ENCODE results near the gene WASHC2A.
"Not testable (repeated sequence)": the region's sequence is repeated elsewhere in the genome, so short reads cannot be mapped to it uniquely, and the experiment has no call there.

WASHC2A gene, protein sequence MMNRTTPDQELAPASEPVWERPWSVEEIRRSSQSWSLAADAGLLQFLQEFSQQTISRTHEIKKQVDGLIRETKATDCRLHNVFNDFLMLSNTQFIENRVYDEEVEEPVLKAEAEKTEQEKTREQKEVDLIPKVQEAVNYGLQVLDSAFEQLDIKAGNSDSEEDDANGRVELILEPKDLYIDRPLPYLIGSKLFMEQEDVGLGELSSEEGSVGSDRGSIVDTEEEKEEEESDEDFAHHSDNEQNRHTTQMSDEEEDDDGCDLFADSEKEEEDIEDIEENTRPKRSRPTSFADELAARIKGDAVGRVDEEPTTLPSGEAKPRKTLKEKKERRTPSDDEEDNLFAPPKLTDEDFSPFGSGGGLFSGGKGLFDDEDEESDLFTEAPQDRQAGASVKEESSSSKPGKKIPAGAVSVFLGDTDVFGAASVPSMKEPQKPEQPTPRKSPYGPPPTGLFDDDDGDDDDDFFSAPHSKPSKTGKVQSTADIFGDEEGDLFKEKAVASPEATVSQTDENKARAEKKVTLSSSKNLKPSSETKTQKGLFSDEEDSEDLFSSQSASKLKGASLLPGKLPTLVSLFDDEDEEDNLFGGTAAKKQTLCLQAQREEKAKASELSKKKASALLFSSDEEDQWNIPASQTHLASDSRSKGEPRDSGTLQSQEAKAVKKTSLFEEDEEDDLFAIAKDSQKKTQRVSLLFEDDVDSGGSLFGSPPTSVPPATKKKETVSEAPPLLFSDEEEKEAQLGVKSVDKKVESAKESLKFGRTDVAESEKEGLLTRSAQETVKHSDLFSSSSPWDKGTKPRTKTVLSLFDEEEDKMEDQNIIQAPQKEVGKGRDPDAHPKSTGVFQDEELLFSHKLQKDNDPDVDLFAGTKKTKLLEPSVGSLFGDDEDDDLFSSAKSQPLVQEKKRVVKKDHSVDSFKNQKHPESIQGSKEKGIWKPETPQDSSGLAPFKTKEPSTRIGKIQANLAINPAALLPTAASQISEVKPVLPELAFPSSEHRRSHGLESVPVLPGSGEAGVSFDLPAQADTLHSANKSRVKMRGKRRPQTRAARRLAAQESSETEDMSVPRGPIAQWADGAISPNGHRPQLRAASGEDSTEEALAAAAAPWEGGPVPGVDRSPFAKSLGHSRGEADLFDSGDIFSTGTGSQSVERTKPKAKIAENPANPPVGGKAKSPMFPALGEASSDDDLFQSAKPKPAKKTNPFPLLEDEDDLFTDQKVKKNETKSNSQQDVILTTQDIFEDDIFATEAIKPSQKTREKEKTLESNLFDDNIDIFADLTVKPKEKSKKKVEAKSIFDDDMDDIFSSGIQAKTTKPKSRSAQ (N-terminal part only)

DNA sequence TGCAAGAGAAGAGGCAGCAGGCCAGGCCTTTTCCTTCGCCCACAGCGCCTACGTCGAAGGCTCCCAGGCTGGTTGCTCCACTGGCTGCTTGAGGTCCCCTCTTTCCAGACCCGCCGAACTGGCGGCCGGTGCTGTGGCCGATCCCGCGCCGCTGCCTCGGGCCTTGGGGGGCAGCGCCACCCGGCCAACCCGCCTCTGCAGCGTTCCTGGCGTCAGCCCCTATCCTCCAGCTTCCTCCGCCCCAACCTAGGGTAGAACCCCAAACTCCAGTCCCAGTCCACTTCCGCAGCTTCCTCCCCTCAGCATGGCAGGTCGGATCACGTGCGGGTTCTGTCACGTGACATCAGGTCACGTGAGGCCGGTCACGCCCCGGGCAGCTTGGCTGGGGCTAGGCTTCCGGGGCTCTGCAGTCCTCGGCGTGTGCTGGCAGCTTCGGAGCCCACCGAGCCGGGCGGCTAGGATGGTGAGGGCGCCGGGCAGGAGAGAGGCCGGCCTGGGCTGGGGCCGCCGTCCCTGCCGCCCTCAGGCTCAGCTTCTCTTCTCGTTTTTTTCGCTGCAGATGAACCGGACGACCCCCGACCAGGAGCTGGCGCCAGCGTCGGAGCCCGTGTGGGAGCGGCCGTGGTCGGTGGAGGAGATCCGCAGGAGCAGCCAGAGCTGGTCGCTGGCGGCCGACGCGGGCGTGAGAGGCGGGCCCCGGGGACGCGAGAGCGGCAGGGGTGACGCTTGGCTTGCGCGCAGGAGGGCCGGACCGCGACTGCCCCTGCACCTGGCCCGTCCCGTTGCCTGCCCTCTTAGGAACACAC is at the start of gene WASHC2A:
Gene WASHC2A (plus strand): TSS at position 409 of the 806 bp plus-strand sequence. CDS start 52 bp downstream, at position 461.
- in situ Hi-C loops (cut with MboI; ENCODE audit: low sequenced_read_pairs, unreplicated experiment): not testable (repeated sequence)
- DNase-seq (ENCODE audit: low spot score): peak; percentile 82

DNA sequence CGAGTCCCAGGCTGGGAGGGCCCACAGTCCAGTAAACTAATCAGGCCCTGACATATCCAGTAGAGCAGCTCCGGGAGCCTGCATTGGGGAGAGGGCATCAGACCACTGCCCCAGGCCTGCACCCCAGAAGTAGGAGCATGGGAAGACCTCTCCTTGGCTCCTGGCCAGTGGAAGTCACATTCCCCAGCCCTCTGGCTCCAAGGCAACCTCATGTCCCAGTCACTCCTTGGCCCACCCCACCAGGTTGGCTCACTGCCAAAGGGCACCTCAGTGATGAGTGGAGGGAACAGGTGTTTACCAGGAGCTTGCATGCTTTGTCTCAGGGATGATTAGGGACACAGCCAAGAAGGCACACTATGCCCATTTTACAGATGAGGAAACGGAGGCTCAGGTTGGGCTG is 48.5 kb upstream of the WASHC2A start:
- DNase-seq (ENCODE audit: low spot score); in situ Hi-C loops (cut with MboI; ENCODE audit: low sequenced_read_pairs, unreplicated experiment): not testable (repeated sequence)

DNA sequence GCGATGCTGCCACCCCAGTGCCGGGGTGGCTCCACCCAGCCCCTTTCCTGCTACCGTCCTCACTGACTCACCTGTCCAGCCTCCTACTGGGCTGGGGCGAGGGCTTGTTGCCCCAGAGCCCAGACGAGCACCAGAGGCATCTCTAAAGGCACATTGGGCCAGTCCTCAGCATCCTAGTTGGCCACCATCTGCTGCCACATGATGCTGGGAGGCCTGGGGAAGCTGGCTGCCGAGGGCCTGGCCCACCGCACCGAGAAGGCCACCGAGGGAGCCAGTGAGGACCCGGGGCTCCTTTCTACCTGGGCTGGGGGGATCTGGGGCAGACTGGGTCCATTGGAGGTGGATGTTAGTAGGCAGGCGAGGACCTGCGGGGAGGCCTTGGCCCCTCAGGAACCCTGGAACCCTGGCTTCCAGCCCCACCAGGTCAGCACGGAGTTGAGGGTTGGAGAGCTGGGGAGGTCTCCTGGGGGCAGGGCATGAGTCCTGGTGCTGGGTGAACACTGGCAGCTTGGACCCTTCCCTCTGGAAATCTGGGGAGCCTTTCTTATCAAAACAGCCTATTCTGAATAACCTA is 47.2 kb upstream of the WASHC2A start:
- in situ Hi-C loops (cut with MboI; ENCODE audit: low sequenced_read_pairs, unreplicated experiment): not testable (repeated sequence)
- peak; percentile 12 for DNase-seq (ENCODE audit: low spot score)

DNA sequence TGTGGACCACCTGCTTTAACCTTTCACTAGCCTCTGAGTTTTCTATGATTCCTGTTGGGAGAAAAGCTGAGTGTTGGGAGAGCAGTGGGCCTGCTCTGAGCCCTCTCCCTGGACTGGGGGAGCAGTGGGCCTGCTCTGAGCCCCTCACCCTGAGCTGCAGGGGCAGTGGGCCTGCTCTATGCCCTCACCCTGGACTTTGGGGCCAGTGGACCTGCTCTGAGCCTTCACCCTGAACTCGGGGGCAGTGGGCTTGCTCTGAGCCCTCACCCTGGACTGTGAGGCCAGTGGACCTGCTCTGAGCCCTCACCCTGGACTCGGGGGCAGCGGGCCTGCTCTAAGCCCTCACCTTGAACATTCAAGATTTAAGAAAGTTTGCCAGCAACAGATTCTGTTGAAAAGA is 46.1 kb upstream of the WASHC2A start:
- TF ChIP-seq, protein P1, sequence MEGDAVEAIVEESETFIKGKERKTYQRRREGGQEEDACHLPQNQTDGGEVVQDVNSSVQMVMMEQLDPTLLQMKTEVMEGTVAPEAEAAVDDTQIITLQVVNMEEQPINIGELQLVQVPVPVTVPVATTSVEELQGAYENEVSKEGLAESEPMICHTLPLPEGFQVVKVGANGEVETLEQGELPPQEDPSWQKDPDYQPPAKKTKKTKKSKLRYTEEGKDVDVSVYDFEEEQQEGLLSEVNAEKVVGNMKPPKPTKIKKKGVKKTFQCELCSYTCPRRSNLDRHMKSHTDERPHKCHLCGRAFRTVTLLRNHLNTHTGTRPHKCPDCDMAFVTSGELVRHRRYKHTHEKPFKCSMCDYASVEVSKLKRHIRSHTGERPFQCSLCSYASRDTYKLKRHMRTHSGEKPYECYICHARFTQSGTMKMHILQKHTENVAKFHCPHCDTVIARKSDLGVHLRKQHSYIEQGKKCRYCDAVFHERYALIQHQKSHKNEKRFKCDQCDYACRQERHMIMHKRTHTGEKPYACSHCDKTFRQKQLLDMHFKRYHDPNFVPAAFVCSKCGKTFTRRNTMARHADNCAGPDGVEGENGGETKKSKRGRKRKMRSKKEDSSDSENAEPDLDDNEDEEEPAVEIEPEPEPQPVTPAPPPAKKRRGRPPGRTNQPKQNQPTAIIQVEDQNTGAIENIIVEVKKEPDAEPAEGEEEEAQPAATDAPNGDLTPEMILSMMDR (IDR thresholded peaks at IDR 0.05; ENCODE audit: borderline replicate concordance, control extremely low read depth, extremely low read depth, insufficient read depth, missing control alignments): no peak
- DNase-seq (ENCODE audit: low spot score): peak; percentile 12
- in situ Hi-C loops (cut with MboI; ENCODE audit: low sequenced_read_pairs, unreplicated experiment): no loop called here

DNA sequence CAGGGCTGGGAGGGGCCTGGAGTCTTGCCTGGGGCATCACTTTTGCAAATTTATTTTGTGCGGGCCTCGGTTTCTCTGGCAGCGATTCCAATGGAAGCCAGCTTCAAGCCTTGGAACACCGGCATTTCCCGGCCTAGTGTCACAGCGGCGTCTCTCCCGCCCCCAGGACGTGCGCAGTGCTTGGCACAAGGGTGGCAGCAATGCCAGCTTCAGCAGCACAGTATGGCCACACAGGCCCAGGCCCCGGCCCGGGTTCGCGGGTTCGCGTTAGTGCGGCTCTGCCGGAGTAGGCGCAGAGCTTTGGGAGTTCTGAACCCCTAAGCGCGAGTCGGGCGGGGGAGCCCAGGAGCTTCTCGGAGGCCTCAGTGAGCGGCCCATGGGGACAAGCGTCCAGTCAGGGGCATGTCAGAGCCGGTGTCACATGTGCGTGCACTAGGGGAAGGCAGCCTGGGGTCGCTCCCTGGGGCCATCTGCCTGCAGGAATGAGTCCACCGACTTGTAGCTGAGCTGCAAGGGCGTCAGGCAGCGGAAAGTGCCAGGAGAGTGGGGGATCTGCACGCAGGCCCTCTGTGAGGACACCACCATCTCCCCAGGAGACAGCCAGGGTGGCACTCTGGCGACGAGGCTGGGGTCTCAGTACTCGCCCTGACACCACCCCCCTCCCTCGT is 42.9 kb upstream of the WASHC2A start:
- DNase-seq (ENCODE audit: low spot score); in situ Hi-C loops (cut with MboI; ENCODE audit: low sequenced_read_pairs, unreplicated experiment): not testable (repeated sequence)

DNA sequence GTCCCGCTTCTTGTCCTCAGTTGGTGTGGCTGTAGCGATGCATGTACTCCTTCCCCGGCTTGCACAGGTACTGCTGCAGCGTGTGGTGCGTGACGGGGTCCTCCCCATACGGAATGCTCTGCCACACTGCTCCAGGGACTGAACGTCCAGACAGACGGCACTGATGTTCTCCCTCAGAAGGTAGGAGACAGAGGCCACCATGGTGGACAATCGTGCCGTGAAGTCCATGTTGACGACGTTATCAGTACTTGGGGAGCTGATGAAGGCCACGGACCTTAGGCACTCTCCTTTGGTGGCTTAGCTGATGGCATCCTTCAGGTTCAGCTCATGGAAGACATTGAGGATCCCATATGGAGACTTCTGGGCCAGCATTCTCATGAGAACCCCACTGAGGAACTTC is 42.1 kb upstream of the WASHC2A start:
- no peak for DNase-seq (ENCODE audit: low spot score)
- TF ChIP-seq, protein P1 (IDR thresholded peaks at IDR 0.05; ENCODE audit: borderline replicate concordance, control extremely low read depth, extremely low read depth, insufficient read depth, missing control alignments): no peak
- in situ Hi-C loops (cut with MboI; ENCODE audit: low sequenced_read_pairs, unreplicated experiment): no loop called here

DNA sequence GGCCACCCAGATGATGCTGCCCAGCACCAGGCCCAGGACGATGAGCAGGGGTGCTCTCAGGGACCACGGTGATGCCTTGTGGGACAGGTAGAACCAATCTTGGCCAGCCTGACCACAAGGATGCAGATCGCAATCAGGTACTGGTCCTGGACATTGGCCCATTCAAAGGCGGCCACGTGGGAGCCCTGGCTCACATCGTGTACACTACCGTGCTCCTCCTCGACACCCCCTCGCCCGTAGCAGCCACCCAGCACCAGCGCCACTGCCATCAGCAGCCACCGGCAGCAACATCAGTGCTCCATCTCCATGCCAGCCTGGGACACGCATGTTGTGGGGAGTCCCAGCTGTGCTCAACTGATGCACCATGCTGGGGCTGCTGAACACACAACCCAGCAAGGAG is 40.6 kb upstream of the WASHC2A start:
- TF ChIP-seq, protein P1 (IDR thresholded peaks at IDR 0.05; ENCODE audit: borderline replicate concordance, control extremely low read depth, extremely low read depth, insufficient read depth, missing control alignments): no peak
- in situ Hi-C loops (cut with MboI; ENCODE audit: low sequenced_read_pairs, unreplicated experiment): no loop called here
- peak; percentile 3 for DNase-seq (ENCODE audit: low spot score)

Data from GM13976 (cell line).